HG03064 (cell line): ENCODE results near the gene VAV1.
"Not testable (repeated sequence)": the region's sequence is repeated elsewhere in the genome, so short reads cannot be mapped to it uniquely, and the experiment has no call there.

Experiments used
- ATAC-seq: cut with Tn5 transposase; IDR thresholded peaks from one replicate; pipeline ENCODE4 v1.9.1; 2021; ENCODE audit warnings: low read depth; ENCODE audit not compliant: unreplicated experiment

Gene VAV1

GRCh38 chr19:6737284-6737872, 35.1 kb upstream of the VAV1 start, which contains the start of gene GPR108:
Gene GPR108 (minus strand): TSS chr19:6737580. CDS start chr19:6737576, 4 bp downstream.
- peak; percentile 46 for ATAC-seq

GRCh38 chr19:6737873-6738786, 34.4 kb upstream of the VAV1 start:
- ATAC-seq: no peak

- no peak for ATAC-seq
Observed at GRCh38 chr19:6738787-6739389, 33.6 kb upstream of the VAV1 start.

- no peak for ATAC-seq
Observed at GRCh38 chr19:6739390-6739882, 33.1 kb upstream of the VAV1 start, which contains the start of gene TRIP10. Gene TRIP10 (plus strand): TSS chr19:6739680. CDS start chr19:6739762, 82 bp downstream.

GRCh38 chr19:6739883-6740588, 32.5 kb upstream of the VAV1 start:
- ATAC-seq: no peak

- no peak for ATAC-seq
Observed at GRCh38 chr19:6740589-6741343, 31.7 kb upstream of the VAV1 start.

- ATAC-seq: no peak
Observed at GRCh38 chr19:6743066-6743465, 29.4 kb upstream of the VAV1 start.

- ATAC-seq: no peak
Observed at GRCh38 chr19:6743714-6744380, 28.7 kb upstream of the VAV1 start.

GRCh38 chr19:6744381-6745301, 27.9 kb upstream of the VAV1 start:
- no peak for ATAC-seq

- ATAC-seq: no peak
Observed at GRCh38 chr19:6745965-6746364, 26.5 kb upstream of the VAV1 start.

GRCh38 chr19:6748543-6748942, 24.0 kb upstream of the VAV1 start:
- not testable (repeated sequence) for ATAC-seq

GRCh38 chr19:6750062-6750461, 22.4 kb upstream of the VAV1 start:
- no peak for ATAC-seq

GRCh38 chr19:6751189-6751588, 21.3 kb upstream of the VAV1 start:
- ATAC-seq: no peak

- no peak for ATAC-seq
Observed at GRCh38 chr19:6752256-6753177, 20.0 kb upstream of the VAV1 start.

- ATAC-seq: peak; percentile 67
Observed at GRCh38 chr19:6753178-6754031, 19.1 kb upstream of the VAV1 start.

- no peak for ATAC-seq
Observed at GRCh38 chr19:6754136-6754535, 18.4 kb upstream of the VAV1 start.
